ENCODE data around the gene CEP170.

The CEP170 gene

DNA sequence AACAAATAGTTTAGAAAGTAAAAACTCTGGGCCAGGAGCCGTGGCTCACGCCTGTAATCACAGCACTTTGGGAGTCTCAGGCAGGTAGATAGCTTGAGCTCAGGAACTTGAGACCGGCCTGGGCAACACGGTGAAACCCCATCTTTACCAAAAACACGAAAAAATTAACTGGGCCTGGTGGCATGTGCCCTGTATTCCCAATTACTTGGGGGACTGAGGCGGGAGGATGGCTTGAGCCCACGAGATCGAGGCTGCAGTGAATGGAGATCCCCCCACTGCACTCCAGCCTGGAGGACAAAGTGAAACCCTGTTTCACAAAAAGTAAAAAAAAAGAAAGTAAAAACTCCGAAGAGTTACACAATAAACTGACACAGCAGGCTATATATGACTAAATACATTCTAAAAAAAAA, 10.6 kb downstream of the CEP170 start:
- H3K27ac ChIP-seq, result no peak overlapping the region
- TF ChIP-seq, protein P1, sequence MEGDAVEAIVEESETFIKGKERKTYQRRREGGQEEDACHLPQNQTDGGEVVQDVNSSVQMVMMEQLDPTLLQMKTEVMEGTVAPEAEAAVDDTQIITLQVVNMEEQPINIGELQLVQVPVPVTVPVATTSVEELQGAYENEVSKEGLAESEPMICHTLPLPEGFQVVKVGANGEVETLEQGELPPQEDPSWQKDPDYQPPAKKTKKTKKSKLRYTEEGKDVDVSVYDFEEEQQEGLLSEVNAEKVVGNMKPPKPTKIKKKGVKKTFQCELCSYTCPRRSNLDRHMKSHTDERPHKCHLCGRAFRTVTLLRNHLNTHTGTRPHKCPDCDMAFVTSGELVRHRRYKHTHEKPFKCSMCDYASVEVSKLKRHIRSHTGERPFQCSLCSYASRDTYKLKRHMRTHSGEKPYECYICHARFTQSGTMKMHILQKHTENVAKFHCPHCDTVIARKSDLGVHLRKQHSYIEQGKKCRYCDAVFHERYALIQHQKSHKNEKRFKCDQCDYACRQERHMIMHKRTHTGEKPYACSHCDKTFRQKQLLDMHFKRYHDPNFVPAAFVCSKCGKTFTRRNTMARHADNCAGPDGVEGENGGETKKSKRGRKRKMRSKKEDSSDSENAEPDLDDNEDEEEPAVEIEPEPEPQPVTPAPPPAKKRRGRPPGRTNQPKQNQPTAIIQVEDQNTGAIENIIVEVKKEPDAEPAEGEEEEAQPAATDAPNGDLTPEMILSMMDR (IDR thresholded peaks at IDR 0.05; ENCODE audit: low read depth, low read length), result no peak
- no peaks in the 10 kb centered on the region for H3K27me3 ChIP-seq (ENCODE audit: insufficient read depth, low read depth, severe bottlenecking)
- H3K36me3 ChIP-seq, result peaks cover 2% of the 10 kb centered on the region
- no peaks in the 10 kb centered on the region for H3K9me3 ChIP-seq (ENCODE audit: severe bottlenecking)
- DNase-seq, result no peak
- H3K4me3 ChIP-seq (ENCODE audit: low read depth, low read length), result no peak overlapping the region

DNA sequence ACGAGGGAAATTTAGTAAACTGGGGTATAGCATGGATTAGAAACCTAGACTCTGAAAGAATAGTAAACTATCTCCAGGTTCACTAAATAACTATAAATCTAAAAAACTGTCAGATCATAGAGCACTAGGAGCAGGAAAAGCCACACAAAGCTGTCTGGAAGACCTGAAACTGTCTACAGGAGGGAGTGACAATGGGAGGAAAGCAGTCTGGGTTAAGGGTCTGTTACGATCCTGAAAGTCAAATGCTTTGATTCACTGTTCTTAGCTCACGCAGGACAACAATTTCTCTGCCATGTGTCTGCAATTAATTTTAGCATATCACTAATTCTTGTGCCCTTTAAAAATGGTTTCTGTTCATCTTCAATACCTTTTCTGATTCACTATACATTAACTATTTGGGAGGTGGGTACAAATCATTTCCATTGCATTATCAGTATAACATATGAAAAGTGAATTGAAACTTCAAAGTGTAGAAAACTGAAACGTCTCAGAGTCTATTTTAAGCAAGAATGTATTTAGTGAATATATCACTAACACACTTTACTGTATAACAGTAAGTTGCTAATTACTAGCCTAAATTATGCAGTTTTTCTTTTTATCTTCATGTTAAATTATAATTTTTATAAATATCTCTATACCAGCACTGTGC, 18.4 kb downstream of the CEP170 start:
- Histone ChIP-seq H3K9me3 (ENCODE audit: severe bottlenecking) (peaks cover 2% of the 10 kb centered on the region), H3K4me3 (ENCODE audit: low read depth, low read length) (no peak overlapping the region), H3K36me3 (peaks cover 17% of the 10 kb centered on the region), H3K27ac (no peak overlapping the region), H3K27me3 (ENCODE audit: insufficient read depth, low read depth, severe bottlenecking) (no peaks in the 10 kb centered on the region)
- TF ChIP-seq, protein P1 (IDR thresholded peaks at IDR 0.05; ENCODE audit: low read depth, low read length), result no peak
- no peak for DNase-seq

DNA sequence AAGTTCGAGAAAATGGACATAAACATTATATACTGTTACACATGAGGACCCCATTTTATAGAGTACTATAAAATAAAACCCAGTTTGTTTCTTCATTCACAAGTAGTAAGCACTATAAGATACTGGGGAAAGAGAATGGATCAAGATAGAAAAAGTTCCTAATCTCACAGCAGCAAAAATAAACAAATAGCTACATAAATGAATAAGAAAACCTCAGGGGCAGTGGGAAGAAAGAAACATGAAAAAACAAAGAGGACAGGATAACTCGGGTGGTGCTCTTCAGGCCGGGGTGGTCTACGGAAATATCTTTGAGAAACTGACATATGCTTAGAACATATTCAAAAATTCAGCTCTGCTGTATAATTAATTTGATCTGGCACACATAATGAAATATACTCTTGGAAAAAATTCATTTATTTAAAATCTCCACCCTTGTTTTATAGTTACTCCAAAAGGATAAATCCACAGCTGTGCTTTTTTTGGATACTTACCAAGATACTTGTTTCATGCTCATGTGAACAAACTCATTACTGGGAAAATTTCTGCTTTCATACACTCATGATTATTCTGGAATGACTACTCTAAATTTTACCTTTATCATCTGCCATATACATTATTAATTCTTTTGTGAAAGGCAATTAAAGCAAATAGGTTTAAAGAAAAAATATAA, 20.0 kb downstream of the CEP170 start:
- DNase-seq, result no peak
- Histone ChIP-seq H3K4me3 (ENCODE audit: low read depth, low read length) (no peak overlapping the region), H3K27ac (no peak overlapping the region), H3K27me3 (ENCODE audit: insufficient read depth, low read depth, severe bottlenecking) (no peaks in the 10 kb centered on the region), H3K9me3 (ENCODE audit: severe bottlenecking) (peaks cover 11% of the 10 kb centered on the region), H3K36me3 (peaks cover 19% of the 10 kb centered on the region)
- TF ChIP-seq, protein P1 (IDR thresholded peaks at IDR 0.05; ENCODE audit: low read depth, low read length), result no peak

DNA sequence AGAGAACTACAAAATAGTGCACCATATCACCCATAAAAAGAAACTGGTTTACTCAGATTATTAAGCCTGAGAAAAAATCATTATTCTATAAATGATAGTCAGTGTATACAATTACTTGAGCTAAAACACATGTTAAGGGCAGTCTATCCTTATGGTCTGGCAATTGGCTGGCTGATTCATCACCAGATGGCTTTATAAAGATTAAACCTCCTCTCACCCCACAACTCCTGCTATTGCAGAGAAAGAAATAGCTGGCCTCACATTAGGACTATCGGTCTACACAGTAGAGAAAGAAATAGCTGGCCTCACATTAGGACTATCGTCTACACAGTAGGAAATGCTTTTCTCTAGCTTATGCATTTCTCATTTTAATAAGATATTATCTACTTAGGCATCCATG, 21.2 kb downstream of the CEP170 start:
- Histone ChIP-seq H3K4me3 (ENCODE audit: low read depth, low read length) (no peak overlapping the region), H3K27me3 (ENCODE audit: insufficient read depth, low read depth, severe bottlenecking) (no peaks in the 10 kb centered on the region), H3K9me3 (ENCODE audit: severe bottlenecking) (peaks cover 11% of the 10 kb centered on the region), H3K27ac (peak overlapping the region; percentile 50), H3K36me3 (peaks cover 19% of the 10 kb centered on the region)
- no peak for DNase-seq
- TF ChIP-seq, protein P1 (IDR thresholded peaks at IDR 0.05; ENCODE audit: low read depth, low read length), result no peak

DNA sequence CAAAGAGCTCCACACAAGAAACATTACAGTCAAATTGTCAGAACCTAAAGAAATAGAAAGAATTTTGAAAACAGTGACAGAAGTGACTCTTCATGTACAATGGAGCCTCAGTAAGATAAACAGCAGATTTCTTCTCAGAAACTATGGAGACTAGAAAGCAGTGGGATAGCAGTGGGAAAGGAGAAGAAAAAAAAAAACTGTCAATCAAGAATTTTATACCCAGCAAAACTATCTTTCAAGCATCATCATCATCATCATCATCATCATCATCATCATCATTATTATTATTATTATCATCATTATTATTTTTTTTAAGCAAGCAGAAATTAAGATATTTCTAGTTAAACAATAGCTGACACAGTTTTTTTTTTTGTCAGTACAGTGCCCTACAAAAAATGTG, 24.2 kb downstream of the CEP170 start:
- no peak overlapping the region for H3K4me3 ChIP-seq (ENCODE audit: low read depth, low read length)
- TF ChIP-seq, protein P1 (IDR thresholded peaks at IDR 0.05; ENCODE audit: low read depth, low read length), result no peak
- H3K36me3 ChIP-seq, result peaks cover 15% of the 10 kb centered on the region
- no peak for DNase-seq
- no peaks in the 10 kb centered on the region for H3K27me3 ChIP-seq (ENCODE audit: insufficient read depth, low read depth, severe bottlenecking)
- H3K27ac ChIP-seq, result no peak overlapping the region
- peaks cover 11% of the 10 kb centered on the region for H3K9me3 ChIP-seq (ENCODE audit: severe bottlenecking)
